ENCODE measurements around the gene ELAPOR2. TPM values are rescaled to one million over a fixed set of nuclear protein-coding genes. Genes with fewer than 3 reads are reported as not detected.

Gene ELAPOR2
- total RNA-seq, 1 donor from 2014 or later = 39.8 TPM

DNA sequence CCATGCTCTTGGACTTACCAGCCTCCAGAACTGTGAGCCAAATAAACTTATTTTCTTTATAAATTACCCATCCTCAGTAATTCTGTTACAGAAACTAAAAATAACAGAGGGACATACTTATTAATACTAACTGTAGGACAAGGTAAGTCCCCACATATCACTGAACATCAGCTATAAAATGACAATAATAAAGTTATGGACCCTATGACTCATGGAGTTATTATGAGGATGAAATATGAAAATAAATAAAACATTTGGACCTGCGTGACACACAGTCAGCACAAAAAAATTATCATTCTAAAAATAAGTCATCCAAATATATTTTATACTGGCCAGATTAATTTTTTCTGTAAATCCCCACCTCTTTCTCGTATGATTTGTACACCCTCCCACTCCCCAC, 34.9 kb upstream of the ELAPOR2 start:
- no peak overlapping the region for H3K27ac Mint-ChIP-seq
- no peaks in the 10 kb centered on the region for H3K9me3 Mint-ChIP-seq

DNA sequence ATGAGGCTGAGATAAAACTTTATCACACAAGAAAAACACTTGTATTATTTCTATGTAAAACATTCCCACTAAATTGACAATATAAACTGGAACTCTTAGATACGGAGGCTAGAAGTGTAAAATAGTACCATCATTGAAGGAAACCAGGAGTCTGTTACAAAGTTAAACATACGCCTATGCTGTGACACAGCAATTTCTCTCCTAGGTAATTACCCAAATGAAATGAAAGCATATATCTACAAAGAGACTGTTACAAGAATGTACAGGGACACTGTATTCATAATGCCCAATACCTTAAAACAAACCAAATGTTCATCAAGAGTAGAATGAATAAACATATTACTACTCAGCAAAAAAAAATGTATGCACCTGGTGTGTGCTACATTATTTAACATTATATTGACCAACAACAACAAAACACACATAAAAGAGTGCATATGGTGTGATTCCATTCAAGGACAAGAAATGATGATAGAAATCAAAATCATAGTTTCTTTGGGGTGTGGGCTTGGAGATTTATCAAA, 33.2 kb upstream of the ELAPOR2 start:
- DNase-seq (ENCODE audit: extremely low spot score, unreplicated experiment) = no peak
- no peak overlapping the region for H3K4me3 Mint-ChIP-seq

More for the DNA sequence above, 34.9 kb upstream of the ELAPOR2 start:
- DNase-seq (ENCODE audit: extremely low spot score, unreplicated experiment) = no peak
- Mint-ChIP-seq H3K4me3 (no peak overlapping the region), H3K27me3 (no peaks in the 10 kb centered on the region), H3K36me3 (no peaks in the 10 kb centered on the region), H3K4me1 (ENCODE audit: unreplicated experiment) (no peaks in the 10 kb centered on the region)
- TF ChIP-seq, protein P1, sequence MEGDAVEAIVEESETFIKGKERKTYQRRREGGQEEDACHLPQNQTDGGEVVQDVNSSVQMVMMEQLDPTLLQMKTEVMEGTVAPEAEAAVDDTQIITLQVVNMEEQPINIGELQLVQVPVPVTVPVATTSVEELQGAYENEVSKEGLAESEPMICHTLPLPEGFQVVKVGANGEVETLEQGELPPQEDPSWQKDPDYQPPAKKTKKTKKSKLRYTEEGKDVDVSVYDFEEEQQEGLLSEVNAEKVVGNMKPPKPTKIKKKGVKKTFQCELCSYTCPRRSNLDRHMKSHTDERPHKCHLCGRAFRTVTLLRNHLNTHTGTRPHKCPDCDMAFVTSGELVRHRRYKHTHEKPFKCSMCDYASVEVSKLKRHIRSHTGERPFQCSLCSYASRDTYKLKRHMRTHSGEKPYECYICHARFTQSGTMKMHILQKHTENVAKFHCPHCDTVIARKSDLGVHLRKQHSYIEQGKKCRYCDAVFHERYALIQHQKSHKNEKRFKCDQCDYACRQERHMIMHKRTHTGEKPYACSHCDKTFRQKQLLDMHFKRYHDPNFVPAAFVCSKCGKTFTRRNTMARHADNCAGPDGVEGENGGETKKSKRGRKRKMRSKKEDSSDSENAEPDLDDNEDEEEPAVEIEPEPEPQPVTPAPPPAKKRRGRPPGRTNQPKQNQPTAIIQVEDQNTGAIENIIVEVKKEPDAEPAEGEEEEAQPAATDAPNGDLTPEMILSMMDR (conservative IDR thresholded peaks at IDR 0.05) = no peak

DNA sequence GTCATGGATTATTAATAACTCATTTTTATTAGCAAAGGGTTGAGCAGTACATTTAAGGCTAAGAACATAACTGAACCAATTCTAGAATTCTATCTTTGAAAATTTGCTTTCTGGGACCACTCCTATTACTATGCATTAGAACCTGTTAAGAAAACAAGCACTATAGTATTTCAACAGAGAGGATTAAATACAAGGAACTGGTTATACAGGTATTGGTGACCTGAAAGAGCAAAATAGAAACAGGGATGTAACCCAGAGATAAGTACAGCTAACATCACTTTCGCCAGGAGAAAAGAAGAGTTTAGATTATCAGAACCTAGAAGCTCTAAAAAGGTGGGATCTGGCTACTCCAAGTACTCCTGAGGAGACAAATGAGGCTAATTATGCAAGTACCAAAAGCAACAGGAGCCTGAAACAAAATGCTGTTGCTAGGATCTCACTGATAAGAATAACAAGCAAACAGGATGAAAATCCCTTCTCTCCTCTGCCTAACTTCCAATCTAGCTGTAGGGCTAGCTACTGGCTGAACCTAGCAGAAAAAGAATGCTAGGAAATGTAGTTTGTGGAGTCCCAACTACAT, 32.1 kb upstream of the ELAPOR2 start:
- Mint-ChIP-seq H3K27me3 (no peaks in the 10 kb centered on the region), H3K27ac (peak overlapping the region; percentile 10), H3K4me3 (no peak overlapping the region), H3K9me3 (no peaks in the 10 kb centered on the region), H3K4me1 (ENCODE audit: unreplicated experiment) (no peaks in the 10 kb centered on the region), H3K36me3 (no peaks in the 10 kb centered on the region)
- TF ChIP-seq, protein P1 (conservative IDR thresholded peaks at IDR 0.05) = no peak
- no peak for DNase-seq (ENCODE audit: extremely low spot score, unreplicated experiment)

More for the DNA sequence above, 33.2 kb upstream of the ELAPOR2 start:
- Mint-ChIP-seq H3K27ac (no peak overlapping the region), H3K9me3 (no peaks in the 10 kb centered on the region), H3K4me1 (ENCODE audit: unreplicated experiment) (no peaks in the 10 kb centered on the region), H3K36me3 (no peaks in the 10 kb centered on the region), H3K27me3 (no peaks in the 10 kb centered on the region)
- TF ChIP-seq, protein P1 (conservative IDR thresholded peaks at IDR 0.05) = no peak

DNA sequence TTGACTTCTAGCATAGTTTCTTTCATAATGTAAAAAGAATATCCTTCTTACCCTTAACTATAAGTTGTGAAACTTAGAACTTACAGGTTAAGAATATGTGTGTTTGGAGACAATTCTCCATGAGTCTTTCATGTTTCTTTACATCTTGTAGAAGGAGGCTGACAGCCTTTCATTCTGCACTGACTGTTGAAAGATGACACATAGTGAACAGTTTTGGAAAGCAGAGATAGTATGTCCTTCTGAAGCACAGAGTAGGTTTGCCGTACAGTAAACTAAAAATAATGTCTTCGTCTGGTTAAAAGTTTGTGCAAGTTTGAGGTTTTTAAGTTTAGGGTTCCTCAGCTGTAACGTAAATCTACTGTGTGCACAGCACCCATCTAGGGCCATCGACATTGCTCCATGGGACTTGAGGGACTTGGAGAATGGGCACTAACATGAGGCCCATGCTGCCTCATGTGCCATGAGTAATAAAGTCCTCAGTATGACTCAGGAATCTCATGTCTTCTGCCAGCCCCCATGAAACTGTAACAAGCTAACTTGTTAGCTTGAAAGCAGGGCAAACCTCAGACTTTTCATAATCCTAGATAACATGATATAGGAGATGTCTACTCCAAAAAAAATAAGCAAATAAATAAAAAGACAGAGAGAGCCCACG, 24.5 kb upstream of the ELAPOR2 start:
- H3K36me3 Mint-ChIP-seq = no peaks in the 10 kb centered on the region

DNA sequence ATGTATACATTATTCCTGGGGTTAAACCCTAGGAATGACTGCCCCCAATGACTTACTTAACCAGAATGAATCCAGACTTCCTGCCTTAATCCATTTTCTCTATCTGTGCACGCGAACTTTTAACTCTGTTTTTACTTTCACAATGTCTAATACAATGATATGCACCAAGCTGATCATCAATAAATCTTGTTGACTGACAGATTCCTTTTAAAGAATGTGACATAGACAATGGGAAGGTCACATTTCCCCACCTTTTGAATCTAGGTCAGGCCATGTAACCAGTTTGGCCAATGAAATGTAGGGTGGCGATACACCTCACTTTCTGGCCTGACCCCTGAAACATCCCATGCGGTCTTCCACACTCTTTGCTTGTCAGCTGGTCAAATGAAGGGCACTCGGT, 23.2 kb upstream of the ELAPOR2 start:
- Mint-ChIP-seq H3K27me3 (no peaks in the 10 kb centered on the region), H3K4me1 (ENCODE audit: unreplicated experiment) (no peaks in the 10 kb centered on the region)
- TF ChIP-seq, protein P1 (conservative IDR thresholded peaks at IDR 0.05) = no peak

More for the DNA sequence above, 24.5 kb upstream of the ELAPOR2 start:
- Mint-ChIP-seq H3K27ac (no peak overlapping the region), H3K9me3 (no peaks in the 10 kb centered on the region), H3K4me1 (ENCODE audit: unreplicated experiment) (no peaks in the 10 kb centered on the region), H3K27me3 (no peaks in the 10 kb centered on the region), H3K4me3 (no peak overlapping the region)
- TF ChIP-seq, protein P1 (conservative IDR thresholded peaks at IDR 0.05) = no peak
- DNase-seq (ENCODE audit: extremely low spot score, unreplicated experiment) = no peak

More for the DNA sequence above, 23.2 kb upstream of the ELAPOR2 start:
- Mint-ChIP-seq H3K36me3 (no peaks in the 10 kb centered on the region), H3K27ac (no peak overlapping the region), H3K4me3 (no peak overlapping the region), H3K9me3 (no peaks in the 10 kb centered on the region)
- DNase-seq (ENCODE audit: extremely low spot score, unreplicated experiment) = no peak

Measured in type B pancreatic cell (in vitro differentiated cells).